Measurements from ENCODE around the gene RASSF8.

Gene RASSF8

GRCh38 chr12:26090836-26091510 lies 132.5 kb downstream of the RASSF8 start:
- no peaks in the 10 kb centered on the region for H3K4me1 Mint-ChIP-seq
- no peak for TF ChIP-seq CTCF (IDR thresholded peaks at IDR 0.05; ENCODE audit: unreplicated experiment in 3 of 3)
- H3K27ac Mint-ChIP-seq = no peak overlapping the region
- H3K9me3 Mint-ChIP-seq = peaks cover 4% of the 10 kb centered on the region
- no peaks in the 10 kb centered on the region for H3K36me3 Mint-ChIP-seq (ENCODE audit: low read depth)
- H3K27me3 Mint-ChIP-seq (ENCODE audit: low read depth) = no peaks in the 10 kb centered on the region
- H3K4me3 Mint-ChIP-seq = no peak overlapping the region

- no peak overlapping the region for H3K27ac Mint-ChIP-seq
- no peaks in the 10 kb centered on the region for H3K9me3 Mint-ChIP-seq
- H3K36me3 Mint-ChIP-seq (ENCODE audit: low read depth) = no peaks in the 10 kb centered on the region
These were observed 133.3 kb downstream of the RASSF8 start for GRCh38 chr12:26091822-26092221.

GRCh38 chr12:26092346-26093105 lies 134.0 kb downstream of the RASSF8 start:
- H3K4me3 Mint-ChIP-seq = no peak overlapping the region
- no peaks in the 10 kb centered on the region for H3K9me3 Mint-ChIP-seq
- H3K27me3 Mint-ChIP-seq (ENCODE audit: low read depth) = no peaks in the 10 kb centered on the region
- no peaks in the 10 kb centered on the region for H3K36me3 Mint-ChIP-seq (ENCODE audit: low read depth)
- no peaks in the 10 kb centered on the region for H3K4me1 Mint-ChIP-seq
- H3K27ac Mint-ChIP-seq = no peak overlapping the region
- no peak for TF ChIP-seq CTCF (IDR thresholded peaks at IDR 0.05; ENCODE audit: unreplicated experiment in 3 of 3)

More at GRCh38 chr12:26091822-26092221, 133.3 kb downstream of the RASSF8 start:
- Mint-ChIP-seq H3K4me3 (no peak overlapping the region), H3K27me3 (ENCODE audit: low read depth) (no peaks in the 10 kb centered on the region), H3K4me1 (no peaks in the 10 kb centered on the region)
- peak; percentile 37 to 43 (median 39) for TF ChIP-seq CTCF (IDR thresholded peaks at IDR 0.05; ENCODE audit: unreplicated experiment in 3 of 3)

GRCh38 chr12:26095186-26095585 lies 136.7 kb downstream of the RASSF8 start:
- no peak overlapping the region for H3K4me3 Mint-ChIP-seq
- H3K9me3 Mint-ChIP-seq = no peaks in the 10 kb centered on the region
- no peaks in the 10 kb centered on the region for H3K27me3 Mint-ChIP-seq (ENCODE audit: low read depth)
- no peaks in the 10 kb centered on the region for H3K4me1 Mint-ChIP-seq
- H3K36me3 Mint-ChIP-seq (ENCODE audit: low read depth) = no peaks in the 10 kb centered on the region
- no peak overlapping the region for H3K27ac Mint-ChIP-seq
- no peak for TF ChIP-seq CTCF (IDR thresholded peaks at IDR 0.05; ENCODE audit: unreplicated experiment in 3 of 3)

GRCh38 chr12:26096036-26096435 lies 137.6 kb downstream of the RASSF8 start:
- no peak overlapping the region for H3K27ac Mint-ChIP-seq
- no peaks in the 10 kb centered on the region for H3K9me3 Mint-ChIP-seq
- no peak overlapping the region for H3K4me3 Mint-ChIP-seq
- TF ChIP-seq CTCF (IDR thresholded peaks at IDR 0.05; ENCODE audit: unreplicated experiment in 3 of 3) = no peak
- H3K27me3 Mint-ChIP-seq (ENCODE audit: low read depth) = peaks cover 1% of the 10 kb centered on the region
- no peaks in the 10 kb centered on the region for H3K36me3 Mint-ChIP-seq (ENCODE audit: low read depth)
- no peaks in the 10 kb centered on the region for H3K4me1 Mint-ChIP-seq

Measured in nephron (organoid).